ENCODE measurements around the gene PLOD1.

GRCh38 chr1:11914024-11914423, 20.5 kb upstream of the PLOD1 start:
- TF ChIP-seq SMC3 (conservative IDR thresholded peaks at IDR 0.05; ENCODE audit: poor library complexity) (no peak), EP300 (conservative IDR thresholded peaks at IDR 0.05; ENCODE audit: poor library complexity, severe bottlenecking) (no peak), CTCF (IDR thresholded peaks at IDR 0.05; ENCODE audit: poor library complexity, severe bottlenecking) (no peak), POLR2AphosphoS5 (IDR thresholded peaks at IDR 0.05) (no peak), EZH2 (IDR thresholded peaks at IDR 0.05; ENCODE audit: borderline replicate concordance, insufficient read depth, low read length, poor library complexity, severe bottlenecking) (no peak), RAD21 (conservative IDR thresholded peaks at IDR 0.05) (no peak), TAF1 (IDR thresholded peaks at IDR 0.05; ENCODE audit: low read depth) (no peak)
